Measurements from ENCODE around the gene ADSS2. TPM values are rescaled to one million over a fixed set of nuclear protein-coding genes. Genes with fewer than 3 reads are reported as not detected.

ADSS2 gene
- total RNA-seq, 1 experiment from 2014 or later = 73.9 TPM

- H3K27ac Mint-ChIP-seq (ENCODE audit: unreplicated experiment) = no peak overlapping the region
Observed at GRCh38 chr1:244394826-244395765, 56.6 kb downstream of the ADSS2 start.

GRCh38 chr1:244394346-244394745, 57.4 kb downstream of the ADSS2 start:
- Mint-ChIP-seq H3K27ac (ENCODE audit: unreplicated experiment) (no peak overlapping the region), H3K4me1 (ENCODE audit: low read depth, unreplicated experiment) (peaks cover 9% of the 10 kb centered on the region), H3K4me3 (ENCODE audit: unreplicated experiment) (no peak overlapping the region), H3K36me3 (ENCODE audit: insufficient read depth, unreplicated experiment) (peaks cover 15% of the 10 kb centered on the region), H3K27me3 (ENCODE audit: insufficient read depth, unreplicated experiment) (no peaks in the 10 kb centered on the region), H3K9me3 (ENCODE audit: unreplicated experiment) (no peaks in the 10 kb centered on the region)
- Histone ChIP-seq H3K36me3 (ENCODE audit: control insufficient read depth, insufficient read depth, low read length) (no peaks in the 10 kb centered on the region), H3K27me3 (replicated peaks; ENCODE audit: control insufficient read depth, insufficient read depth, low read length) (no peaks in the 10 kb centered on the region), H3K9me3 (no peaks in the 10 kb centered on the region), H3K4me1 (peaks cover 20% of the 10 kb centered on the region), H3K4me3 (ENCODE audit: low read depth, low read length) (no peak overlapping the region)
- intact Hi-C loops (cut with micrococcal nuclease; ENCODE audit: unreplicated experiment) = no loop called here
- TF ChIP-seq CTCF (IDR thresholded peaks at IDR 0.05; ENCODE audit: insufficient read depth in 1 of 2, low read depth in 1 of 2, low read length in 1 of 2, severe bottlenecking in 1 of 2, unreplicated experiment in 1 of 2) = no peak
- POLR2A ChIA-PET = no interaction called here
- BruUV-seq (replicated peaks) = no TSS peak
- no peak for DNase-seq
- CTCF ChIA-PET = interaction anchor here (0.6 kb wide), 1 partner anchor 290 kb away, joined by 3 read pairs; no protein-coding TSS in a partner anchor

More at GRCh38 chr1:244394826-244395765, 56.6 kb downstream of the ADSS2 start:
- no peaks in the 10 kb centered on the region for H3K27me3 Mint-ChIP-seq (ENCODE audit: insufficient read depth, unreplicated experiment)
- no peak for DNase-seq
- Histone ChIP-seq H3K4me3 (ENCODE audit: low read depth, low read length) (no peak overlapping the region), H3K9me3 (0 out of 2 replicates have a peak, but pooled peaks cover 3% of the 10 kb centered on the region), H3K27me3 (replicated peaks; ENCODE audit: control insufficient read depth, insufficient read depth, low read length) (no peaks in the 10 kb centered on the region), H3K36me3 (ENCODE audit: control insufficient read depth, insufficient read depth, low read length) (no peaks in the 10 kb centered on the region), H3K4me1 (peaks cover 20% of the 10 kb centered on the region)
- intact Hi-C loops (cut with micrococcal nuclease; ENCODE audit: unreplicated experiment) = no loop called here
- H3K4me1 Mint-ChIP-seq (ENCODE audit: low read depth, unreplicated experiment) = peaks cover 9% of the 10 kb centered on the region
- ChIA-PET POLR2A (no interaction called here), CTCF (interaction anchor here (0.6 kb wide), 1 partner anchor 289 kb away, joined by 3 read pairs; no protein-coding TSS in a partner anchor)
- BruUV-seq (replicated peaks) = no TSS peak
- TF ChIP-seq CTCF (IDR thresholded peaks at IDR 0.05; ENCODE audit: insufficient read depth in 1 of 2, low read depth in 1 of 2, low read length in 1 of 2, severe bottlenecking in 1 of 2, unreplicated experiment in 1 of 2) = no peak
- no peaks in the 10 kb centered on the region for H3K9me3 Mint-ChIP-seq (ENCODE audit: unreplicated experiment)
- H3K36me3 Mint-ChIP-seq (ENCODE audit: insufficient read depth, unreplicated experiment) = peaks cover 15% of the 10 kb centered on the region
- H3K4me3 Mint-ChIP-seq (ENCODE audit: unreplicated experiment) = no peak overlapping the region

GRCh38 chr1:244393604-244394176, 58.0 kb downstream of the ADSS2 start:
- DNase-seq = no peak
- POLR2A ChIA-PET = no interaction called here
- no peak for TF ChIP-seq CTCF (IDR thresholded peaks at IDR 0.05; ENCODE audit: insufficient read depth in 1 of 2, low read depth in 1 of 2, low read length in 1 of 2, severe bottlenecking in 1 of 2, unreplicated experiment in 1 of 2)
- Histone ChIP-seq H3K27me3 (replicated peaks; ENCODE audit: control insufficient read depth, insufficient read depth, low read length) (no peaks in the 10 kb centered on the region), H3K9me3 (no peaks in the 10 kb centered on the region), H3K4me1 (peaks cover 20% of the 10 kb centered on the region), H3K36me3 (ENCODE audit: control insufficient read depth, insufficient read depth, low read length) (no peaks in the 10 kb centered on the region), H3K4me3 (ENCODE audit: low read depth, low read length) (no peak overlapping the region)
- BruUV-seq (replicated peaks) = no TSS peak
- Mint-ChIP-seq H3K27ac (ENCODE audit: unreplicated experiment) (no peak overlapping the region), H3K4me1 (ENCODE audit: low read depth, unreplicated experiment) (peaks cover 9% of the 10 kb centered on the region), H3K9me3 (ENCODE audit: unreplicated experiment) (no peaks in the 10 kb centered on the region), H3K27me3 (ENCODE audit: insufficient read depth, unreplicated experiment) (no peaks in the 10 kb centered on the region), H3K36me3 (ENCODE audit: insufficient read depth, unreplicated experiment) (peaks cover 15% of the 10 kb centered on the region), H3K4me3 (ENCODE audit: unreplicated experiment) (no peak overlapping the region)
- intact Hi-C loops (cut with micrococcal nuclease; ENCODE audit: unreplicated experiment) = no loop called here
- CTCF ChIA-PET = no interaction called here
